Astrocyte of the hippocampus (primary cell): Measurements from ENCODE around the gene FLT1.

Experiments used
- DNase-seq: peaks from one replicate; pipeline ENCODE4 v3.0.0; 2011; ENCODE audit warnings: low read depth, low spot score

Gene FLT1

GRCh38 chr13:28494778-28495537 is at the start of gene FLT1:
FLT1 (minus strand) TSS chr13:28495128; CDS start chr13:28494843, 285 bp downstream.
- DNase-seq = peak; percentile 56

GRCh38 chr13:28544026-28544425 is 49.1 kb upstream of the FLT1 start:
- DNase-seq = no peak

- no peak for DNase-seq
Observed at GRCh38 chr13:28542804-28543203, 47.9 kb upstream of the FLT1 start.

- DNase-seq = no peak
Observed at GRCh38 chr13:28541966-28542365, 47.0 kb upstream of the FLT1 start.

- DNase-seq = no peak
Observed at GRCh38 chr13:28540612-28541011, 45.7 kb upstream of the FLT1 start.

GRCh38 chr13:28539625-28540286 is 44.8 kb upstream of the FLT1 start:
- no peak for DNase-seq

GRCh38 chr13:28538932-28539331 is 44.0 kb upstream of the FLT1 start:
- no peak for DNase-seq

GRCh38 chr13:28537171-28537570 is 42.2 kb upstream of the FLT1 start:
- no peak for DNase-seq

GRCh38 chr13:28536371-28536770 is 41.4 kb upstream of the FLT1 start:
- DNase-seq = no peak

GRCh38 chr13:28535734-28536133 is 40.8 kb upstream of the FLT1 start:
- no peak for DNase-seq

- DNase-seq = no peak
Observed at GRCh38 chr13:28534801-28535200, 39.9 kb upstream of the FLT1 start.

- no peak for DNase-seq
Observed at GRCh38 chr13:28534210-28534609, 39.3 kb upstream of the FLT1 start.

- no peak for DNase-seq
Observed at GRCh38 chr13:28533441-28534166, 38.7 kb upstream of the FLT1 start.

GRCh38 chr13:28533125-28533436 is 38.2 kb upstream of the FLT1 start:
- DNase-seq = no peak

GRCh38 chr13:28532388-28533124 is 37.6 kb upstream of the FLT1 start:
- peak; percentile 36 for DNase-seq

GRCh38 chr13:28531845-28532387 is 37.0 kb upstream of the FLT1 start:
- DNase-seq = no peak

- DNase-seq = peak; percentile 31
Observed at GRCh38 chr13:28531077-28531844, 36.3 kb upstream of the FLT1 start.

- peak; percentile 14 for DNase-seq
Observed at GRCh38 chr13:28530729-28531076, 35.8 kb upstream of the FLT1 start.

- DNase-seq = no peak
Observed at GRCh38 chr13:28529836-28530235, 34.9 kb upstream of the FLT1 start.

GRCh38 chr13:28528848-28529247 is 33.9 kb upstream of the FLT1 start:
- DNase-seq = no peak

- no peak for DNase-seq
Observed at GRCh38 chr13:28528388-28528787, 33.5 kb upstream of the FLT1 start.
